GM23338 (cell line): ENCODE results near the gene MDH1B. TPM values are rescaled to one million over a fixed set of nuclear protein-coding genes. Genes with fewer than 3 reads are reported as not detected.

Source experiments
- ATAC-seq: fragments of 200-7000 bp; cut with Tn5 transposase; 3 replicates; pipeline ENCODE4 v1.9.1; 2020
- DNase-seq: peaks from one replicate; pipeline ENCODE4 v3.0.0-alpha.2; 2015; ENCODE audit warnings: low spot score
- H2AFZ ChIP-seq: fragments of 200-600 bp; sonication (generic); 2 replicates; pipeline ENCODE4 v1.8.0; 2016; ENCODE audit warnings: antibody characterized with exemption, mild to moderate bottlenecking, moderate library complexity
- H3F3A ChIP-seq: fragments of 200-600 bp; sonication (generic); replicated peaks from 2 replicates; pipeline ENCODE4 v1.8.0; 2017; ENCODE audit warnings: antibody characterized with exemption, mixed run types, low read depth
- H3K27ac ChIP-seq: fragments of 200-600 bp; sonication (generic); 2 replicates; pipeline ENCODE4 v1.6.1; 2016; ENCODE audit warnings: low read depth
- H3K27me3 ChIP-seq: fragments of 200-600 bp; sonication (generic); 2 replicates; pipeline ENCODE4 v1.8.0; 2016; ENCODE audit warnings: mild to moderate bottlenecking, mixed run types, moderate library complexity; ENCODE audit not compliant: insufficient read depth
- H3K36me3 ChIP-seq: fragments of 200-600 bp; sonication (generic); 2 replicates; pipeline ENCODE4 v1.8.0; 2016; ENCODE audit warnings: mild to moderate bottlenecking; ENCODE audit not compliant: insufficient read depth
- H3K4me1 ChIP-seq: fragments of 200-600 bp; sonication (generic); 2 replicates; pipeline ENCODE4 v1.8.0; 2016; ENCODE audit warnings: mild to moderate bottlenecking, moderate library complexity; ENCODE audit not compliant: insufficient read depth
- H3K4me2 ChIP-seq: fragments of 200-600 bp; sonication (generic); 2 replicates; pipeline ENCODE4 v1.7.1; 2017; ENCODE audit warnings: mixed run types
- H3K4me3 ChIP-seq: fragments of 200-600 bp; sonication (generic); 2 replicates; pipeline ENCODE4 v1.6.1; 2016; ENCODE audit warnings: mixed run types
- H3K79me2 ChIP-seq: fragments of 200-600 bp; sonication (generic); replicated peaks from 2 replicates; pipeline ENCODE4 v1.8.0; 2017; ENCODE audit warnings: mild to moderate bottlenecking; ENCODE audit not compliant: insufficient read depth
- H3K9me2 ChIP-seq: fragments of 200-600 bp; sonication (generic); 2 replicates; pipeline ENCODE4 v1.8.0; 2017; ENCODE audit not compliant: insufficient read depth
- H4K20me1 ChIP-seq: fragments of 200-600 bp; sonication (generic); replicated peaks from 2 replicates; pipeline ENCODE4 v1.8.0; 2017; ENCODE audit warnings: mild to moderate bottlenecking; ENCODE audit not compliant: insufficient read depth
- H3K27ac Mint-ChIP-seq: 2 replicates; pipeline ENCODE4 v1.8.0; 2020; ENCODE audit warnings: inconsistent platforms, mild to moderate bottlenecking, moderate library complexity, mixed read lengths
- H3K27me3 Mint-ChIP-seq: 3 replicates; pipeline ENCODE4 v1.8.0; 2022; ENCODE audit warnings: low read depth, mild to moderate bottlenecking, moderate library complexity, mixed read lengths, inconsistent platforms; ENCODE audit not compliant: insufficient read depth, poor library complexity
- H3K36me3 Mint-ChIP-seq: 3 replicates; pipeline ENCODE4 v1.8.0; 2021; ENCODE audit warnings: low read depth, mild to moderate bottlenecking, inconsistent platforms, moderate library complexity, mixed read lengths
- H3K4me1 Mint-ChIP-seq: 3 replicates; pipeline ENCODE4 v1.8.0; 2020; ENCODE audit warnings: mild to moderate bottlenecking, inconsistent platforms, mixed read lengths
- H3K4me3 Mint-ChIP-seq: 3 replicates; pipeline ENCODE4 v1.8.0; 2021; ENCODE audit warnings: moderate library complexity, mild to moderate bottlenecking, inconsistent platforms, mixed read lengths
- H3K9me3 Mint-ChIP-seq: 3 replicates; pipeline ENCODE4 v1.8.0; 2020; ENCODE audit warnings: moderate library complexity, mild to moderate bottlenecking, inconsistent platforms, mixed read lengths
- CREB1 ChIP-seq: fragments of 250-450 bp; sonication (Bioruptor Pico); IDR thresholded peaks from 2 replicates; pipeline ENCODE4 v1.5.0; 2020; ENCODE audit warnings: low read depth, mild to moderate bottlenecking, moderate library complexity
- EZH2 ChIP-seq: fragments of 200-600 bp; sonication (generic); IDR thresholded peaks from one replicate; pipeline ENCODE4 v1.8.0; 2017; ENCODE audit warnings: antibody characterized with exemption, mild to moderate bottlenecking, low read depth; ENCODE audit not compliant: unreplicated experiment
- NANOG ChIP-seq: IDR thresholded peaks from 2 replicates; pipeline ENCODE4 v1.6.1; 2016; ENCODE audit warnings: antibody characterized with exemption, borderline replicate concordance
- POLR2AphosphoS5 ChIP-seq: IDR thresholded peaks from 2 replicates; pipeline ENCODE4 v1.6.1; 2016; ENCODE audit warnings: antibody characterized with exemption, low read depth
- REST ChIP-seq: IDR thresholded peaks from one replicate; pipeline ENCODE4 v1.6.1; 2018; ENCODE audit warnings: antibody characterized with exemption; ENCODE audit not compliant: unreplicated experiment
- STAT1 ChIP-seq: IDR thresholded peaks from one replicate; pipeline ENCODE4 v1.6.1; 2016; ENCODE audit warnings: antibody characterized with exemption; ENCODE audit not compliant: unreplicated experiment
- polyA plus RNA-seq: library from polyadenylated mRNA; unstranded; fragments of >200 nt; fragmentation: Nextera tagmentation; extraction: Ambion mirVana; gene quantifications from 2 replicates; pipeline ENCODE4 v1.2.1, GENCODE V29; 2016
- total RNA-seq: library from RNA; depleted of rRNA; stranded (reverse); fragments of >200 nt; shearing (Covaris generic); gene quantifications from 2 replicates; pipeline ENCODE4 v1.2.3, GENCODE V29; 2014

MDH1B gene
- total and polyA plus RNA-seq, 2 experiments from 2014 or later, result 1.7 to 1.8 TPM

- no peak overlapping the region for H3K4me3 Mint-ChIP-seq
- peak overlapping the region; percentile 31; the same call in 1 of the 2 replicates for H3K27ac Mint-ChIP-seq
- peak; percentile 68 for DNase-seq
Measured at GRCh38 chr2:206802654-206803514, 37.8 kb upstream of the MDH1B start.

GRCh38 chr2:206801418-206802189 lies 36.5 kb upstream of the MDH1B start:
- Histone ChIP-seq H3K4me3 (no peak overlapping the region), H3K27ac (peak overlapping the region; percentile 98), H3F3A (peaks cover 25% of the 10 kb centered on the region), H3K36me3 (peaks cover 12% of the 10 kb centered on the region; the same call in 1 of the 2 replicates), H3K9me2 (no peaks in the 10 kb centered on the region), H4K20me1 (no peaks in the 10 kb centered on the region), H3K79me2 (peaks cover 12% of the 10 kb centered on the region; the same call in 1 of the 2 replicates), H2AFZ (no peak overlapping the region), H3K27me3 (no peaks in the 10 kb centered on the region), H3K4me2 (peak overlapping the region; percentile 36), H3K4me1 (peaks cover 67% of the 10 kb centered on the region)
- Mint-ChIP-seq H3K27ac (0 out of 2 replicates have a peak overlapping the region, but pooled peaks have one; percentile 91), H3K4me3 (no peak overlapping the region), H3K9me3 (no peaks in the 10 kb centered on the region), H3K4me1 (peaks cover 50% of the 10 kb centered on the region), H3K36me3 (peaks cover 13% of the 10 kb centered on the region; the same call in 2 of the 3 replicates), H3K27me3 (peaks cover 5% of the 10 kb centered on the region)
- TF ChIP-seq CREB1 (CRISPR knock-in tag) (no peak), STAT1 (no peak), EZH2 (no peak)
- DNase-seq (peak; percentile 57), ATAC-seq (no peak)

More at GRCh38 chr2:206802654-206803514, 37.8 kb upstream of the MDH1B start:
- Mint-ChIP-seq H3K4me1 (peaks cover 59% of the 10 kb centered on the region), H3K27me3 (peaks cover 8% of the 10 kb centered on the region), H3K36me3 (peaks cover 14% of the 10 kb centered on the region; the same call in 2 of the 3 replicates), H3K9me3 (no peaks in the 10 kb centered on the region)
- peak; percentile 65 for TF ChIP-seq POLR2AphosphoS5
- TF ChIP-seq NANOG, result no peak
- TF ChIP-seq REST, result no peak
- no peak overlapping the region for H2AFZ ChIP-seq
- peak overlapping the region; percentile 98 for H3K27ac ChIP-seq
- H4K20me1 ChIP-seq, result no peaks in the 10 kb centered on the region
- peak; percentile 51 for ATAC-seq
- H3K36me3 ChIP-seq, result peaks cover 14% of the 10 kb centered on the region; the same call in 1 of the 2 replicates
- no peaks in the 10 kb centered on the region for H3K27me3 ChIP-seq
- H3K4me3 ChIP-seq, result no peak overlapping the region
- peaks cover 76% of the 10 kb centered on the region for H3K4me1 ChIP-seq
- peaks cover 26% of the 10 kb centered on the region for H3F3A ChIP-seq
- peaks cover 18% of the 10 kb centered on the region; the same call in 1 of the 2 replicates for H3K79me2 ChIP-seq
- no peaks in the 10 kb centered on the region for H3K9me2 ChIP-seq
- H3K4me2 ChIP-seq, result peak overlapping the region; percentile 50; the same call in 1 of the 2 replicates
